Esophagus squamous epithelium (tissue), 4 donors: Measurements from ENCODE around the gene SHISA8.

Experiments
- CTCF ChIP-seq, 6 experiments: fragments of 450-650 bp in 4 of 6; fragments of 200-600 bp in 2 of 6; sonication (generic) in 2 of 6; IDR thresholded peaks; one replicate each; pipeline ENCODE4 v1.5.1; 2016 to 2019; ENCODE audit warnings: antibody characterized with exemption in 6 of 6, mild to moderate bottlenecking in 4 of 6, moderate library complexity in 4 of 6
- POLR2A ChIP-seq, 4 donors: fragments of 450-650 bp; IDR thresholded peaks; one replicate each; pipeline ENCODE4 v1.6.1; 2017; ENCODE audit warnings: antibody characterized with exemption in 4 of 4, mild to moderate bottlenecking in 4 of 4, moderate library complexity in 3 of 4

GRCh38 chr22:41880653-41881052, 34.2 kb downstream of the SHISA8 start:
- TF ChIP-seq CTCF (IDR thresholded peaks at IDR 0.05) (no peak), POLR2A (IDR thresholded peaks at IDR 0.05) (no peak)
